Measurements from ENCODE around the gene COL21A1.

COL21A1 gene

GRCh38 chr6:56096946-56097621 is 150.3 kb downstream of the COL21A1 start:
- no peaks in the 10 kb centered on the region for H3F3A ChIP-seq (ENCODE audit: control insufficient read depth, insufficient read depth)
- no peaks in the 10 kb centered on the region for H3K9me3 ChIP-seq (ENCODE audit: control insufficient read depth, insufficient read depth, low read length)
- H3K4me2 ChIP-seq (ENCODE audit: low read length) = no peak overlapping the region

DNA sequence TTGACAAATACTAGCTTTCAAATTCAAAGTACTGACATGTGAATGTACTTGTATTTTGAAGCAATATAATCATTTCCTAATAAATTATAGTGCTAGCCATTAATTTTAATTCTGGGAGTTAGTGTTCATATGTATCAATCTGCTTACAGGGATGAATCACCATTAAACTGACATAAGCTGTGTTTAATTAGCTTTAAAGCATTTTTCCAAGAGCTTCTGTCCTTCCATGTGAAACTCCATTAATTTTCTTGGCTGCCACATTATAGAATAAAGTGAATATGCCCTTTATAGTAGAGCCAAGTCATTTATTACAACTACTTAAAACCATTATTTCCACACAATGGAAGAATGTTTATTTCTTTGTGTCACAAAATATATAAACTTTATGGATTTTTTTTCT is 150.8 kb downstream of the COL21A1 start:
- Histone ChIP-seq H4K20me1 (ENCODE audit: control insufficient read depth, insufficient read depth, low read depth, low read length) (no peaks in the 10 kb centered on the region), H3K4me2 (ENCODE audit: low read length) (no peak overlapping the region), H3K27me3 (ENCODE audit: control insufficient read depth, low read length) (no peaks in the 10 kb centered on the region), H3K4me1 (ENCODE audit: control insufficient read depth, low read length) (no peaks in the 10 kb centered on the region), H3K9me2 (replicated peaks; ENCODE audit: control insufficient read depth, low read length) (no peaks in the 10 kb centered on the region), H3K79me2 (ENCODE audit: control insufficient read depth, low read length) (no peaks in the 10 kb centered on the region), H3K4me3 (ENCODE audit: low read length) (no peak overlapping the region), H3K36me3 (ENCODE audit: control insufficient read depth, low read length) (no peaks in the 10 kb centered on the region), H3F3A (ENCODE audit: control insufficient read depth, insufficient read depth) (no peaks in the 10 kb centered on the region), H3K9me3 (ENCODE audit: control insufficient read depth, insufficient read depth, low read length) (no peaks in the 10 kb centered on the region), H3K27ac (ENCODE audit: low read depth, low read length) (no peak overlapping the region)
- TF ChIP-seq CTCF (IDR thresholded peaks at IDR 0.05; ENCODE audit: low read depth, low read length, poor library complexity, severe bottlenecking) (no peak), EZH2phosphoT487 (IDR thresholded peaks at IDR 0.05; ENCODE audit: borderline replicate concordance, low read length) (no peak)

More at GRCh38 chr6:56096946-56097621, 150.3 kb downstream of the COL21A1 start:
- TF ChIP-seq CTCF (IDR thresholded peaks at IDR 0.05; ENCODE audit: low read depth, low read length, poor library complexity, severe bottlenecking) (no peak), EZH2phosphoT487 (IDR thresholded peaks at IDR 0.05; ENCODE audit: borderline replicate concordance, low read length) (no peak)
- Histone ChIP-seq H3K4me1 (ENCODE audit: control insufficient read depth, low read length) (no peaks in the 10 kb centered on the region), H3K79me2 (ENCODE audit: control insufficient read depth, low read length) (no peaks in the 10 kb centered on the region), H4K20me1 (ENCODE audit: control insufficient read depth, insufficient read depth, low read depth, low read length) (no peaks in the 10 kb centered on the region), H3K36me3 (ENCODE audit: control insufficient read depth, low read length) (no peaks in the 10 kb centered on the region), H3K4me3 (ENCODE audit: low read length) (no peak overlapping the region), H3K9me2 (replicated peaks; ENCODE audit: control insufficient read depth, low read length) (no peaks in the 10 kb centered on the region), H3K27me3 (ENCODE audit: control insufficient read depth, low read length) (no peaks in the 10 kb centered on the region), H3K27ac (ENCODE audit: low read depth, low read length) (no peak overlapping the region)

DNA sequence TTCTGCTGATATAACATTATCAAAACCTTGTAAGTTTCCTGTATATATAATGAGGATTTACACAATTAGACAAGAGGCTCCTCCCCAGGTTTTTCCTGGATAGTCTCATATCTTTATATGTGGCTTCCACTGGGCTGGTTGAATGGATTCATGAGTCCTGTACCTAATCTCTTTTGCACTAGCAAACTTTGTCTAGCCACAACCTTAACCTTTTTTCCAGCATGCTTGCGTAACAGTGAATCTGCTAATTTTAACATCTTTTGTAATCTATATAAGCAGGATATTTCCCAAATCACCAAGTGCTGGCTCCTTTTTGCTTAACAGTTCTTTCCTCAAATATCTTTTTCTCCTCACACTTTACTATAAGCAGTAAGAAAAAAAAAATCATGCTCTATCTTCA is 153.6 kb downstream of the COL21A1 start:
- no peak for TF ChIP-seq CTCF (IDR thresholded peaks at IDR 0.05; ENCODE audit: low read depth, low read length, poor library complexity, severe bottlenecking)
- no peak for TF ChIP-seq EZH2phosphoT487 (IDR thresholded peaks at IDR 0.05; ENCODE audit: borderline replicate concordance, low read length)
- H3K27ac ChIP-seq (ENCODE audit: low read depth, low read length) = no peak overlapping the region
- no peak overlapping the region for H3K4me2 ChIP-seq (ENCODE audit: low read length)

More for the DNA sequence above, 153.6 kb downstream of the COL21A1 start:
- Histone ChIP-seq H3K36me3 (ENCODE audit: control insufficient read depth, low read length) (no peaks in the 10 kb centered on the region), H3F3A (ENCODE audit: control insufficient read depth, insufficient read depth) (no peaks in the 10 kb centered on the region), H3K4me1 (ENCODE audit: control insufficient read depth, low read length) (no peaks in the 10 kb centered on the region), H3K27me3 (ENCODE audit: control insufficient read depth, low read length) (no peaks in the 10 kb centered on the region), H3K4me3 (ENCODE audit: low read length) (no peak overlapping the region), H3K9me2 (replicated peaks; ENCODE audit: control insufficient read depth, low read length) (no peaks in the 10 kb centered on the region), H3K79me2 (ENCODE audit: control insufficient read depth, low read length) (no peaks in the 10 kb centered on the region), H3K9me3 (ENCODE audit: control insufficient read depth, insufficient read depth, low read length) (no peaks in the 10 kb centered on the region), H4K20me1 (ENCODE audit: control insufficient read depth, insufficient read depth, low read depth, low read length) (no peaks in the 10 kb centered on the region)
